K562 (cell line): ENCODE data around the gene ZFR2. TPM values are rescaled to one million over a fixed set of nuclear protein-coding genes. Genes with fewer than 3 reads are reported as not detected.
A peak's percentile ranks its signal among the peaks of the same experiment; 100 is the strongest.

Experiments used
- ELK1 ChIP-seq: sonication (generic); formaldehyde crosslinking; IDR thresholded peaks from 2 replicates; pipeline ENCODE4 v1.8.1; 2022; ENCODE audit warnings: missing genetic modification reagents
- ETV6 ChIP-seq, 3 experiments: fragments of 150-350 bp in 1 of 3; sonication (generic) in 1 of 3; formaldehyde crosslinking in 1 of 3; IDR thresholded peaks; 2 replicates each; pipeline versions ENCODE4 v1.6.1 to v1.8.0; 2014 to 2022; ENCODE audit warnings: borderline replicate concordance in 2 of 3, low read depth in 2 of 3, antibody characterized with exemption in 1 of 3, low read length in 1 of 3, mild to moderate bottlenecking in 1 of 3, missing genetic modification reagents in 1 of 3
- HDAC3 ChIP-seq: fragments of 450-650 bp; IDR thresholded peaks from 2 replicates; pipeline ENCODE4 v1.6.1; 2018; ENCODE audit warnings: borderline replicate concordance, mild to moderate bottlenecking, moderate library complexity; ENCODE audit not compliant: partially characterized antibody
- LEF1 ChIP-seq: fragments of 450-650 bp; IDR thresholded peaks from 2 replicates; pipeline ENCODE4 v1.6.1; 2016; ENCODE audit warnings: mild to moderate bottlenecking
- MYC ChIP-seq, 2 experiments: fragments of 250-450 bp in 1 of 2; sonication (Bioruptor Pico) in 1 of 2; IDR thresholded peaks; 2 replicates each; pipeline versions ENCODE4 v1.5.1 to v1.6.1; 2012 to 2021; ENCODE audit warnings: low read depth in 2 of 2, borderline replicate concordance in 1 of 2, improper control_type of control experiment in 1 of 2, low read length in 1 of 2, mild to moderate bottlenecking in 1 of 2, moderate library complexity in 1 of 2
- NCOA1 ChIP-seq: fragments of 450-650 bp; IDR thresholded peaks from 2 replicates; pipeline ENCODE4 v1.6.1; 2016; ENCODE audit warnings: low read depth
- NFXL1 ChIP-seq: fragments of 450-650 bp; formaldehyde crosslinking; IDR thresholded peaks from 2 replicates; pipeline ENCODE4 v1.4.0; 2021; ENCODE audit warnings: mild to moderate bottlenecking
- NRF1 ChIP-seq, 2 experiments: fragments of 450-650 bp; IDR thresholded peaks in 1 of 2; conservative IDR thresholded peaks in 1 of 2; 2 replicates each; pipeline ENCODE4 v1.6.1; 2014; ENCODE audit warnings: mild to moderate bottlenecking in 2 of 2
- POLR2G ChIP-seq: fragments of 200-400 bp; formaldehyde crosslinking; IDR thresholded peaks from 2 replicates; pipeline ENCODE4 v1.6.1; 2017; ENCODE audit warnings: low read depth, mild to moderate bottlenecking, antibody characterized with exemption, low read length, moderate library complexity
- RCOR1 ChIP-seq, 2 experiments: IDR thresholded peaks; 2 replicates each; pipeline ENCODE4 v1.6.1; 2012; ENCODE audit warnings: low read depth in 2 of 2, low read length in 2 of 2, borderline replicate concordance in 1 of 2, improper control_type of control experiment in 1 of 2
- TCF15 ChIP-seq: fragments of 250-450 bp; sonication (Bioruptor Pico); IDR thresholded peaks from 2 replicates; pipeline ENCODE4 v1.8.0; 2022; ENCODE audit warnings: moderate library complexity, mild to moderate bottlenecking, inconsistent platforms
- TCF7L2 ChIP-seq: fragments of 150-350 bp; IDR thresholded peaks from 2 replicates; pipeline ENCODE4 v1.6.1; 2016; ENCODE audit warnings: low read depth, mild to moderate bottlenecking, low read length, moderate library complexity
- ZC3H11A ChIP-seq: IDR thresholded peaks from 2 replicates; pipeline ENCODE4 v1.6.1; 2012; ENCODE audit warnings: low read depth, low read length, improper control_type of control experiment
- ZNF174 ChIP-seq: fragments of 250-450 bp; sonication (Bioruptor Pico); IDR thresholded peaks from 2 replicates; pipeline ENCODE4 v1.4.0; 2020; ENCODE audit warnings: mild to moderate bottlenecking
- ZNF444 ChIP-seq: fragments of 250-450 bp; sonication (Bioruptor Pico); IDR thresholded peaks from 2 replicates; pipeline ENCODE4 v1.4.0; 2020; ENCODE audit warnings: mild to moderate bottlenecking, moderate library complexity
- ZNF668 ChIP-seq: fragments of 250-450 bp; sonication (Bioruptor Pico); IDR thresholded peaks from 2 replicates; pipeline ENCODE4 v1.8.0; 2022; ENCODE audit warnings: mild to moderate bottlenecking, inconsistent platforms
- ZNF76 ChIP-seq: fragments of 250-450 bp; sonication (Bioruptor Pico); IDR thresholded peaks from 2 replicates; pipeline ENCODE4 v1.4.0; 2020; ENCODE audit warnings: mild to moderate bottlenecking, moderate library complexity, borderline replicate concordance
- ZNF764 ChIP-seq: fragments of 250-450 bp; sonication (Bioruptor Pico); IDR thresholded peaks from 2 replicates; pipeline ENCODE4 v1.4.0; 2020; ENCODE audit warnings: low read depth, mild to moderate bottlenecking, moderate library complexity
- polyA plus RNA-seq, 8 experiments: library from polyadenylated mRNA; depleted of rRNA in 4 of 8; stranded (reverse) in 5 of 8; unstranded in 3 of 8; fragments of >200 nt; fragmentation: Nextera tagmentation in 2 of 8; fragmentation: Illumina TruSeq in 1 of 8; extraction: Ambion mirVana in 2 of 8; extraction: Trizol in 1 of 8; gene quantifications; 2 replicates each; pipeline versions ENCODE4 v1.2.1 to v1.2.3, GENCODE V29; 2011 to 2014; ENCODE audit warnings: inconsistent platforms in 1 of 8, missing spikeins in 1 of 8
- total RNA-seq, 7 experiments: library from RNA; depleted of rRNA in 6 of 7; stranded (reverse); fragments of >200 nt in 6 of 7; fragmentation: Illumina TruSeq in 2 of 7; extraction: Trizol in 2 of 7; gene quantifications; 2 replicates each; pipeline versions ENCODE4 v1.2.1 to v1.2.3, GENCODE V29; 2011 to 2021; ENCODE audit warnings: low replicate concordance in 1 of 7
- TF ChIP-seq, protein P1 (sequence below): fragments of 250-450 bp; sonication (Bioruptor Pico); IDR thresholded peaks from 2 replicates; pipeline ENCODE4 v1.9.0; 2021; ENCODE audit warnings: mild to moderate bottlenecking, inconsistent platforms
- TF ChIP-seq, protein P2 (sequence below): sonication (generic); formaldehyde crosslinking; IDR thresholded peaks from 2 replicates; pipeline ENCODE4 v1.8.1; 2023; ENCODE audit warnings: mild to moderate bottlenecking, missing genetic modification reagents

The ZFR2 gene
- total and polyA plus RNA-seq, 9 of the 15 experiments (the other 6 are each of a cell fraction or from before 2014, with no cell fraction given): 0.03 to 0.59 (median 0.07) TPM; not detected in 6

GRCh38 chr19:3785938-3786824, 82.7 kb downstream of the ZFR2 start, which contains the start of gene MATK (continued):
- TF ChIP-seq NRF1 (conservative IDR thresholded peaks at IDR 0.05 in 1 of 2, IDR thresholded peaks at IDR 0.05 in 1 of 2) (peak; percentile 20 to 32; a peak in 3 of 4 replicates), ZNF668 (CRISPR knock-in tag) (no peak), ZNF444 (no peak), NCOA1 (no peak), ETV6 (IDR thresholded peaks at IDR 0.05; ENCODE audit: borderline replicate concordance in 1 of 2, low read depth in 2 of 2, low read length in 1 of 2) (no peak), ETV6 (CRISPR knock-in tag; IDR thresholded peaks at IDR 0.05; ENCODE audit: borderline replicate concordance) (0 out of 2 replicates have a peak, but pooled peaks have one; percentile 23), POLR2G (peak; percentile 74), LEF1 (no peak), ZC3H11A (no peak), HDAC3 (no peak), NFXL1 (CRISPR knock-in tag) (no peak), ZNF174 (no peak), MYC (IDR thresholded peaks at IDR 0.05; ENCODE audit: low read depth, low read length) (no peak), MYC (CRISPR knock-in tag; IDR thresholded peaks at IDR 0.05; ENCODE audit: borderline replicate concordance, low read depth) (no peak), ELK1 (no peak), ZNF76 (no peak), TCF7L2 (no peak), RCOR1 (IDR thresholded peaks at IDR 0.05; ENCODE audit: borderline replicate concordance in 1 of 2, low read depth in 2 of 2, low read length in 2 of 2) (peak; percentile 49 to 66; a peak in 1 of 4 replicates), ZNF764 (no peak), TCF15 (CRISPR knock-in tag) (no peak)
- TF ChIP-seq, protein P1, sequence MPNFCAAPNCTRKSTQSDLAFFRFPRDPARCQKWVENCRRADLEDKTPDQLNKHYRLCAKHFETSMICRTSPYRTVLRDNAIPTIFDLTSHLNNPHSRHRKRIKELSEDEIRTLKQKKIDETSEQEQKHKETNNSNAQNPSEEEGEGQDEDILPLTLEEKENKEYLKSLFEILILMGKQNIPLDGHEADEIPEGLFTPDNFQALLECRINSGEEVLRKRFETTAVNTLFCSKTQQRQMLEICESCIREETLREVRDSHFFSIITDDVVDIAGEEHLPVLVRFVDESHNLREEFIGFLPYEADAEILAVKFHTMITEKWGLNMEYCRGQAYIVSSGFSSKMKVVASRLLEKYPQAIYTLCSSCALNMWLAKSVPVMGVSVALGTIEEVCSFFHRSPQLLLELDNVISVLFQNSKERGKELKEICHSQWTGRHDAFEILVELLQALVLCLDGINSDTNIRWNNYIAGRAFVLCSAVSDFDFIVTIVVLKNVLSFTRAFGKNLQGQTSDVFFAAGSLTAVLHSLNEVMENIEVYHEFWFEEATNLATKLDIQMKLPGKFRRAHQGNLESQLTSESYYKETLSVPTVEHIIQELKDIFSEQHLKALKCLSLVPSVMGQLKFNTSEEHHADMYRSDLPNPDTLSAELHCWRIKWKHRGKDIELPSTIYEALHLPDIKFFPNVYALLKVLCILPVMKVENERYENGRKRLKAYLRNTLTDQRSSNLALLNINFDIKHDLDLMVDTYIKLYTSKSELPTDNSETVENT: no peak
- TF ChIP-seq, protein P2, sequence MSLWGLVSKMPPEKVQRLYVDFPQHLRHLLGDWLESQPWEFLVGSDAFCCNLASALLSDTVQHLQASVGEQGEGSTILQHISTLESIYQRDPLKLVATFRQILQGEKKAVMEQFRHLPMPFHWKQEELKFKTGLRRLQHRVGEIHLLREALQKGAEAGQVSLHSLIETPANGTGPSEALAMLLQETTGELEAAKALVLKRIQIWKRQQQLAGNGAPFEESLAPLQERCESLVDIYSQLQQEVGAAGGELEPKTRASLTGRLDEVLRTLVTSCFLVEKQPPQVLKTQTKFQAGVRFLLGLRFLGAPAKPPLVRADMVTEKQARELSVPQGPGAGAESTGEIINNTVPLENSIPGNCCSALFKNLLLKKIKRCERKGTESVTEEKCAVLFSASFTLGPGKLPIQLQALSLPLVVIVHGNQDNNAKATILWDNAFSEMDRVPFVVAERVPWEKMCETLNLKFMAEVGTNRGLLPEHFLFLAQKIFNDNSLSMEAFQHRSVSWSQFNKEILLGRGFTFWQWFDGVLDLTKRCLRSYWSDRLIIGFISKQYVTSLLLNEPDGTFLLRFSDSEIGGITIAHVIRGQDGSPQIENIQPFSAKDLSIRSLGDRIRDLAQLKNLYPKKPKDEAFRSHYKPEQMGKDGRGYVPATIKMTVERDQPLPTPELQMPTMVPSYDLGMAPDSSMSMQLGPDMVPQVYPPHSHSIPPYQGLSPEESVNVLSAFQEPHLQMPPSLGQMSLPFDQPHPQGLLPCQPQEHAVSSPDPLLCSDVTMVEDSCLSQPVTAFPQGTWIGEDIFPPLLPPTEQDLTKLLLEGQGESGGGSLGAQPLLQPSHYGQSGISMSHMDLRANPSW (CRISPR knock-in tag): no peak
